Vagina (tissue), 2 donors: ENCODE results near the gene TAB3. TPM values are rescaled to one million over a fixed set of nuclear protein-coding genes. Genes with fewer than 3 reads are reported as not detected.

Source experiments
- DNase-seq, 2 donors: peaks; one replicate each; pipeline ENCODE4 v3.0.0-alpha.2; 2017; ENCODE audit errors: extremely low spot score in 2 of 2
- H3K27ac ChIP-seq: fragments of 200-600 bp; sonication (generic); one replicate; pipeline ENCODE4 v1.5.1; 2019
- H3K27me3 ChIP-seq: fragments of 200-600 bp; sonication (generic); one replicate; pipeline ENCODE4 v1.5.1; 2019
- H3K36me3 ChIP-seq, 2 donors: fragments of 200-600 bp; sonication (generic); one replicate each; pipeline ENCODE4 v1.5.1; 2017 to 2019
- H3K4me1 ChIP-seq: fragments of 200-600 bp; sonication (generic); one replicate; pipeline ENCODE4 v1.5.1; 2019
- H3K4me3 ChIP-seq, 2 donors: fragments of 200-600 bp; sonication (generic); 1 replicate in 1 of 2; 2 replicates in 1 of 2; pipeline ENCODE4 v1.5.1; 2016 to 2019
- H3K9me3 ChIP-seq: fragments of 200-600 bp; sonication (generic); one replicate; pipeline ENCODE4 v1.5.1; 2019
- POLR2A ChIP-seq, 2 donors: fragments of 450-650 bp; IDR thresholded peaks; one replicate each; pipeline ENCODE4 v1.6.1; 2017; ENCODE audit warnings: antibody characterized with exemption in 2 of 2, mild to moderate bottlenecking in 2 of 2, moderate library complexity in 2 of 2
- POLR2AphosphoS5 ChIP-seq, 2 donors: sonication (generic); formaldehyde crosslinking; IDR thresholded peaks; one replicate each; pipeline ENCODE4 v1.9.0; 2017; ENCODE audit warnings: antibody characterized with exemption in 2 of 2, mild to moderate bottlenecking in 2 of 2, low read depth in 1 of 2; ENCODE audit not compliant: insufficient read depth in 1 of 2
- intact Hi-C: fragments of 100-400 bp; cut with DNase I; formaldehyde crosslinking; loops from one replicate; pipeline ENCODE4 v1.15.1; 2023
- total RNA-seq: library from RNA; depleted of rRNA; stranded (reverse); fragments of >200 nt; gene quantifications from one replicate; pipeline ENCODE4 v1.2.3, GENCODE V29; 2016
- TF ChIP-seq, protein P1 (sequence below), 3 experiments: fragments of 450-650 bp in 2 of 3; fragments of 200-600 bp in 1 of 3; sonication (generic) in 1 of 3; IDR thresholded peaks; one replicate each; pipeline ENCODE4 v1.5.1; 2017 to 2019; ENCODE audit warnings: antibody characterized with exemption in 3 of 3, mild to moderate bottlenecking in 2 of 3, moderate library complexity in 2 of 3

The TAB3 gene
- total RNA-seq, 1 donor from 2014 or later = 18.4 TPM

DNA sequence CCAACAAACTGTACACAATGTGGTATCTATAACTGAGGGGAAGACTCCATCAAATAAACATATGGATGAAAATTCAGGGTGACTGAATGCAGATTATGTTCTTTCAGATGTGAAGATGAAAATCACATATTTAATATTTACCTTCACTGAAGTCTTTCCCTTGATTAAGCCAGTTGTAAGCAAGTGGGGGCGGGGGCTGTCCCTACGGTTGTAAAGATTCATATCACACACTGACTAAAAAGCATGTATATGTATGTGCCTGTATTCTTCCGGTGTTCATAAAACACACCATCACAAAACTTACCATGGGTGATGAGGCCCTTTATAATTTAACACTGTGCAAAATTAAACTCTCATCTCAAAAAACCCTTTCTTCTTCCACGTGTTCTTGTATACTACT, 1.3 kb downstream of the TAB3 start:
- no peak for TF ChIP-seq POLR2AphosphoS5 (IDR thresholded peaks at IDR 0.05; ENCODE audit: insufficient read depth in 1 of 2, low read depth in 1 of 2)
- TF ChIP-seq POLR2A (IDR thresholded peaks at IDR 0.05) = no peak
- TF ChIP-seq, protein P1, sequence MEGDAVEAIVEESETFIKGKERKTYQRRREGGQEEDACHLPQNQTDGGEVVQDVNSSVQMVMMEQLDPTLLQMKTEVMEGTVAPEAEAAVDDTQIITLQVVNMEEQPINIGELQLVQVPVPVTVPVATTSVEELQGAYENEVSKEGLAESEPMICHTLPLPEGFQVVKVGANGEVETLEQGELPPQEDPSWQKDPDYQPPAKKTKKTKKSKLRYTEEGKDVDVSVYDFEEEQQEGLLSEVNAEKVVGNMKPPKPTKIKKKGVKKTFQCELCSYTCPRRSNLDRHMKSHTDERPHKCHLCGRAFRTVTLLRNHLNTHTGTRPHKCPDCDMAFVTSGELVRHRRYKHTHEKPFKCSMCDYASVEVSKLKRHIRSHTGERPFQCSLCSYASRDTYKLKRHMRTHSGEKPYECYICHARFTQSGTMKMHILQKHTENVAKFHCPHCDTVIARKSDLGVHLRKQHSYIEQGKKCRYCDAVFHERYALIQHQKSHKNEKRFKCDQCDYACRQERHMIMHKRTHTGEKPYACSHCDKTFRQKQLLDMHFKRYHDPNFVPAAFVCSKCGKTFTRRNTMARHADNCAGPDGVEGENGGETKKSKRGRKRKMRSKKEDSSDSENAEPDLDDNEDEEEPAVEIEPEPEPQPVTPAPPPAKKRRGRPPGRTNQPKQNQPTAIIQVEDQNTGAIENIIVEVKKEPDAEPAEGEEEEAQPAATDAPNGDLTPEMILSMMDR (IDR thresholded peaks at IDR 0.05) = no peak
- no peaks in the 10 kb centered on the region for H3K27me3 ChIP-seq
- H3K4me3 ChIP-seq = peak overlapping the region in 1 of 2 donors; percentile 59
- no peaks in the 10 kb centered on the region for H3K9me3 ChIP-seq
- H3K27ac ChIP-seq = no peak overlapping the region
- no peaks in the 10 kb centered on the region for H3K36me3 ChIP-seq
- peaks cover 10% of the 10 kb centered on the region for H3K4me1 ChIP-seq
- DNase-seq = no peak
- intact Hi-C loops = no loop called here

GRCh38 chrX:30887288-30887687, 1.8 kb downstream of the TAB3 start:
- H3K27ac ChIP-seq = no peak overlapping the region
- no peaks in the 10 kb centered on the region for H3K27me3 ChIP-seq
- peaks cover 10% of the 10 kb centered on the region for H3K4me1 ChIP-seq
- intact Hi-C loops = no loop called here
- no peak overlapping the region for H3K4me3 ChIP-seq
- H3K36me3 ChIP-seq = no peaks in the 10 kb centered on the region
- TF ChIP-seq, protein P1 (IDR thresholded peaks at IDR 0.05) = no peak
- TF ChIP-seq POLR2AphosphoS5 (IDR thresholded peaks at IDR 0.05; ENCODE audit: insufficient read depth in 1 of 2, low read depth in 1 of 2) = no peak
- TF ChIP-seq POLR2A (IDR thresholded peaks at IDR 0.05) = no peak
- DNase-seq = no peak
- H3K9me3 ChIP-seq = no peaks in the 10 kb centered on the region

DNA sequence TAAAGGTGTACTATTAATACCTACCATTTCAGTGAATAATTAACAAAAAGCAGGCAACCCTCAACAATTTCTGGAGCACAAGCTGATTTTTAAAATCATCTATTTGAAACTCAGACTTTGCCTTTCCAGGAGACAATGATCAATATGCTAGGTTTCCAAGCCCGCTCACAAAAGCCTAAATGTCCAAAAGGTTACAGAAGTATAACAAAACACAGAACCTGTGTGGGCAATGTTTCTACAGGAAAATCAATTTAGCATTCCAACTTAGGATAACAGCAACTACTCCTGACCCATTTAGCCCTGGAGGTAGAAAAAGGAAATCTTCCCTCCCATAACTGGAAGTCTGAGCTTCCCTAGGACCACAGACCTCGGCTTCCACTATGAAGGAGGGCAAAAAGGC, 3.9 kb downstream of the TAB3 start:
- no peaks in the 10 kb centered on the region for H3K36me3 ChIP-seq
- intact Hi-C loops = no loop called here
- H3K9me3 ChIP-seq = no peaks in the 10 kb centered on the region
- no peak for DNase-seq
- no peak overlapping the region for H3K4me3 ChIP-seq
- no peak overlapping the region for H3K27ac ChIP-seq
- H3K27me3 ChIP-seq = no peaks in the 10 kb centered on the region
- TF ChIP-seq, protein P1 (IDR thresholded peaks at IDR 0.05) = no peak
- TF ChIP-seq POLR2AphosphoS5 (IDR thresholded peaks at IDR 0.05; ENCODE audit: insufficient read depth in 1 of 2, low read depth in 1 of 2) (no peak), POLR2A (IDR thresholded peaks at IDR 0.05) (no peak)
- H3K4me1 ChIP-seq = peaks cover 10% of the 10 kb centered on the region

DNA sequence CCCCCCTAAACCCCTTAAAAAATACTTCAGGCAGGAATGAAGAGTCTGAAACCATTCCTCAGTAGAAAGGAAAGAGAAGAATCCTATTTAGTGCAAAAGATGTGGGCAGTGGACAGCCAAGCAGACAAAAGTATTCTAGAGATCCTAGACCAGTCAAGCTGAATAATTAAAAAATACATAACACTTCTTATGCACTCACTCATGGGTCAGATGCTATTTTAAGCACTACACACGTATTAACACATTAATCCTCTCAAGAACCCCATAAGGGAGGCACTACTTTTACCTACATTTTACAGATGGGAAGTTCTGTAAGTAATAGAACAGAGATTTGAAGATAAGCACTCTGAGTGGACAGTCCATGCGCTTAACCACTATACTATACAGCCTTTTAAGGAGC, 5.9 kb downstream of the TAB3 start:
- no peak overlapping the region for H3K4me3 ChIP-seq
- no peak overlapping the region for H3K27ac ChIP-seq
- TF ChIP-seq POLR2AphosphoS5 (IDR thresholded peaks at IDR 0.05; ENCODE audit: insufficient read depth in 1 of 2, low read depth in 1 of 2) = no peak
- no peak for TF ChIP-seq POLR2A (IDR thresholded peaks at IDR 0.05)
- TF ChIP-seq, protein P1 (IDR thresholded peaks at IDR 0.05) = no peak

DNA sequence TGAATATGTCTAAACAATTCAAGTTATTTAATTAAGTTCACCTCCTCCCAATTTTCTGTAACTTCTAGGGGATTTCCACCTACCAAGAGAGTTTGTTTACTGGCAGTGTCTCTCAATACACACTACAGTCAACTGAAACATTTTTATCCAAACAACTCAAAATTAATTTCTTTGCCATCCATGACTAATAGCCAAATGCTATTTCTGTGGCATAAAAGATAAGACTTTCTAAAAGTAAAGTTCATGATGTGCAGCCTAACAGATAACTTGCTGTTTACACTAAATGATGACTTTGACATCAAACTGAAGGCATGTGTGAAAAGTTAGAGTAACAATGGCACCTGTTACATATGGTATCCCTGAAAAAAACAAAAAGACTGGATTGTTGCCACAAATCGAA, 7.3 kb downstream of the TAB3 start:
- Histone ChIP-seq H3K4me1 (no peaks in the 10 kb centered on the region), H3K27me3 (no peaks in the 10 kb centered on the region), H3K9me3 (no peaks in the 10 kb centered on the region), H3K4me3 (no peak overlapping the region), H3K27ac (no peak overlapping the region), H3K36me3 (no peaks in the 10 kb centered on the region)
- no peak for DNase-seq
- intact Hi-C loops = no loop called here
- TF ChIP-seq POLR2A (IDR thresholded peaks at IDR 0.05) = no peak
- no peak for TF ChIP-seq POLR2AphosphoS5 (IDR thresholded peaks at IDR 0.05; ENCODE audit: insufficient read depth in 1 of 2, low read depth in 1 of 2)
- TF ChIP-seq, protein P1 (IDR thresholded peaks at IDR 0.05) = no peak

More for the DNA sequence above, 5.9 kb downstream of the TAB3 start:
- Histone ChIP-seq H3K4me1 (peaks cover 10% of the 10 kb centered on the region), H3K27me3 (no peaks in the 10 kb centered on the region), H3K9me3 (no peaks in the 10 kb centered on the region), H3K36me3 (no peaks in the 10 kb centered on the region)
- intact Hi-C loops = no loop called here
- no peak for DNase-seq
